H9 (cell line): ENCODE measurements around the gene KIAA0825. TPM values are rescaled to one million over a fixed set of nuclear protein-coding genes. Genes with fewer than 3 reads are reported as not detected.
A peak's percentile ranks its signal among the peaks of the same experiment; 100 is the strongest.

Experiments used
- DNase-seq: peaks from one replicate; pipeline ENCODE4 v3.0.0-alpha.2; 2017
- H2AFZ ChIP-seq: one replicate; pipeline ENCODE4 v1.6.1; 2013; ENCODE audit warnings: mild to moderate bottlenecking, low read length, control low read depth, moderate library complexity
- H2AK5ac ChIP-seq: 2 replicates; pipeline ENCODE4 v1.6.1; 2013; ENCODE audit warnings: low read length, control low read depth, mixed read lengths; ENCODE audit not compliant: insufficient read length
- H2BK120ac ChIP-seq: one replicate; pipeline ENCODE4 v1.6.1; 2013; ENCODE audit warnings: low read depth, mild to moderate bottlenecking, low read length, control low read depth, inconsistent platforms; ENCODE audit not compliant: poor library complexity, severe bottlenecking
- H2BK12ac ChIP-seq: 2 replicates; pipeline ENCODE4 v1.6.1; 2013; ENCODE audit warnings: low read length, control low read depth, mixed read lengths, low read depth; ENCODE audit not compliant: insufficient read length
- H2BK15ac ChIP-seq: 2 replicates; pipeline ENCODE4 v1.6.1; 2013; ENCODE audit warnings: low read depth, low read length, control low read depth
- H2BK20ac ChIP-seq: one replicate; pipeline ENCODE4 v1.6.1; 2013; ENCODE audit warnings: low read depth, mild to moderate bottlenecking, low read length, control low read depth, inconsistent platforms; ENCODE audit not compliant: poor library complexity, severe bottlenecking
- H2BK5ac ChIP-seq: 2 replicates; pipeline ENCODE4 v1.6.1; 2013; ENCODE audit warnings: low read length, control low read depth, mixed read lengths; ENCODE audit not compliant: insufficient read length
- H3K14ac ChIP-seq: 2 replicates; pipeline ENCODE4 v1.6.1; 2013; ENCODE audit warnings: low read length, control low read depth; ENCODE audit not compliant: insufficient read depth
- H3K18ac ChIP-seq: 2 replicates; pipeline ENCODE4 v1.6.1; 2013; ENCODE audit warnings: low read depth, mild to moderate bottlenecking, mixed read lengths, low read length, control low read depth; ENCODE audit not compliant: insufficient read length
- H3K23ac ChIP-seq: 2 replicates; pipeline ENCODE4 v1.6.1; 2013; ENCODE audit warnings: low read length, control low read depth, mixed read lengths, low read depth; ENCODE audit not compliant: insufficient read length
- H3K23me2 ChIP-seq: 2 replicates; pipeline ENCODE4 v1.6.1; 2013; ENCODE audit warnings: low read depth, mild to moderate bottlenecking, mixed read lengths, low read length, control low read depth; ENCODE audit not compliant: insufficient read length, poor library complexity, severe bottlenecking
- H3K27ac ChIP-seq: 2 replicates; pipeline ENCODE4 v1.5.1; 2013; ENCODE audit warnings: low read length, control low read depth, mixed read lengths, low read depth; ENCODE audit not compliant: insufficient read length
- H3K27me3 ChIP-seq: 2 replicates; pipeline ENCODE4 v1.6.1; 2013; ENCODE audit warnings: low read length, control low read depth, inconsistent platforms; ENCODE audit not compliant: insufficient read depth
- H3K4ac ChIP-seq: 2 replicates; pipeline ENCODE4 v1.6.1; 2013; ENCODE audit warnings: low read depth, mild to moderate bottlenecking, control low read depth, inconsistent platforms, low read length, moderate library complexity
- H3K4me1 ChIP-seq: 2 replicates; pipeline ENCODE4 v1.6.1; 2013; ENCODE audit warnings: low read length, control low read depth, inconsistent platforms; ENCODE audit not compliant: insufficient read depth
- H3K4me2 ChIP-seq: 2 replicates; pipeline ENCODE4 v1.6.1; 2013; ENCODE audit warnings: low read length, control low read depth, mixed read lengths; ENCODE audit not compliant: insufficient read length, insufficient read depth
- H3K56ac ChIP-seq: 2 replicates; pipeline ENCODE4 v1.6.1; 2013; ENCODE audit warnings: low read depth, mild to moderate bottlenecking, mixed read lengths, low read length, control low read depth; ENCODE audit not compliant: insufficient read length
- H3K79me1 ChIP-seq: 2 replicates; pipeline ENCODE4 v1.6.1; 2013; ENCODE audit warnings: low read depth, mild to moderate bottlenecking, moderate library complexity, low read length, control low read depth, inconsistent platforms; ENCODE audit not compliant: insufficient read depth, poor library complexity, severe bottlenecking
- H3K79me2 ChIP-seq: 2 replicates; pipeline ENCODE4 v1.6.1; 2013; ENCODE audit warnings: low read length, control low read depth, inconsistent platforms; ENCODE audit not compliant: insufficient read depth
- H3K9ac ChIP-seq: 2 replicates; pipeline ENCODE4 v1.6.1; 2013; ENCODE audit warnings: low read length, control low read depth, mixed read lengths; ENCODE audit not compliant: insufficient read length; ENCODE audit errors: extremely low read depth
- H3K9me3 ChIP-seq: one replicate; pipeline ENCODE4 v1.6.1; 2013; ENCODE audit warnings: low read depth, low read length, inconsistent platforms; ENCODE audit not compliant: control insufficient read depth
- H3T11ph ChIP-seq: one replicate; pipeline ENCODE4 v1.6.1; 2013; ENCODE audit warnings: mild to moderate bottlenecking, low read length, control low read depth, inconsistent platforms
- H4K20me1 ChIP-seq: one replicate; pipeline ENCODE4 v1.6.1; 2013; ENCODE audit not compliant: control insufficient read depth, insufficient read length, insufficient read depth
- H4K5ac ChIP-seq: 2 replicates; pipeline ENCODE4 v1.6.1; 2013; ENCODE audit warnings: low read depth, mild to moderate bottlenecking, mixed read lengths, low read length, control low read depth; ENCODE audit not compliant: insufficient read length
- H4K8ac ChIP-seq: replicated peaks from 2 replicates; pipeline ENCODE4 v1.6.1; 2013; ENCODE audit warnings: low read length, control low read depth, mixed read lengths, low read depth; ENCODE audit not compliant: insufficient read length
- H4K91ac ChIP-seq: 2 replicates; pipeline ENCODE4 v1.6.1; 2013; ENCODE audit warnings: low read depth, mild to moderate bottlenecking, moderate library complexity, mixed read lengths, low read length, control low read depth; ENCODE audit not compliant: insufficient read length
- H3K27ac Mint-ChIP-seq, 3 experiments: 2 replicates in 2 of 3; 3 replicates in 1 of 3; pipeline ENCODE4 v1.8.0; 2020 to 2021; ENCODE audit warnings: mixed read lengths in 3 of 3, mild to moderate bottlenecking in 1 of 3, moderate library complexity in 1 of 3
- H3K27me3 Mint-ChIP-seq: 2 replicates; pipeline ENCODE4 v1.8.0; 2021; ENCODE audit warnings: low read depth, mild to moderate bottlenecking, moderate library complexity, mixed read lengths
- H3K36me3 Mint-ChIP-seq, 3 experiments: 2 replicates in 2 of 3; 3 replicates in 1 of 3; pipeline ENCODE4 v1.8.0; 2020 to 2021; ENCODE audit warnings: low read depth in 3 of 3, mixed read lengths in 3 of 3; ENCODE audit not compliant: insufficient read depth in 1 of 3
- H3K4me1 Mint-ChIP-seq, 2 experiments: 2 replicates each; pipeline ENCODE4 v1.8.0; 2020; ENCODE audit warnings: mixed read lengths in 2 of 2
- H3K4me3 Mint-ChIP-seq, 2 experiments: 2 replicates in 1 of 2; 3 replicates in 1 of 2; pipeline ENCODE4 v1.8.0; 2020 to 2021; ENCODE audit warnings: mild to moderate bottlenecking in 2 of 2, mixed read lengths in 2 of 2, moderate library complexity in 1 of 2
- H3K9me3 Mint-ChIP-seq, 2 experiments: 2 replicates in 1 of 2; 3 replicates in 1 of 2; pipeline ENCODE4 v1.8.0; 2020; ENCODE audit warnings: mild to moderate bottlenecking in 2 of 2, mixed read lengths in 2 of 2, moderate library complexity in 1 of 2
- CTCF ChIP-seq: fragments of 200-600 bp; sonication (generic); conservative IDR thresholded peaks from 3 replicates; pipeline ENCODE4 v1.8.0; 2021; ENCODE audit warnings: antibody characterized with exemption, mild to moderate bottlenecking
- WGBS: extraction: QIAGEN DNeasy Blood & Tissue Kit; methylation state at CpG from one replicate; pipeline ENCODE4 v1.1.7; 2013; ENCODE audit warnings: missing lambda C conversion rate, low lambda C conversion rate, mixed read lengths; ENCODE audit not compliant: insufficient read length; ENCODE audit errors: extremely low coverage; 5-methylcytosine and 5-hydroxymethylcytosine counted together
- total RNA-seq: library from RNA; stranded (reverse); gene quantifications from 2 replicates; pipeline ENCODE4 v1.2.1, GENCODE V29; 2021

KIAA0825 gene
- total RNA-seq, 1 experiment from 2014 or later = 1.8 TPM

- no peak overlapping the region for H2BK120ac ChIP-seq
- H3K14ac ChIP-seq = no peak overlapping the region
- no peak overlapping the region for H2AFZ ChIP-seq
- no peak overlapping the region for H2AK5ac ChIP-seq
- H3K18ac ChIP-seq = no peak overlapping the region
- no peak overlapping the region for H3K23ac ChIP-seq
- no peak overlapping the region for H2BK15ac ChIP-seq
- H4K8ac ChIP-seq = no peak overlapping the region
- no peak overlapping the region for H3K27ac ChIP-seq
- H3K56ac ChIP-seq = no peak overlapping the region
- peaks cover 7% of the 10 kb centered on the region; the same call in 1 of the 2 replicates for H3K4me1 ChIP-seq
- H3K9me3 ChIP-seq = no peaks in the 10 kb centered on the region
- H3K27me3 ChIP-seq = no peaks in the 10 kb centered on the region
- H3T11ph ChIP-seq = no peak overlapping the region
- Mint-ChIP-seq H3K4me1 (peaks cover 49 to 52% of the 10 kb centered on the region in 2 experiments), H3K4me3 (no peak overlapping the region), H3K27ac (peak overlapping the region in 1 of 3 experiments; percentile 59; a peak in 2 of 7 replicates), H3K36me3 (peaks cover 0 to 22% (median 14%) of the 10 kb centered on the region in 3 experiments; a peak in 3 of 7 replicates), H3K9me3 (no peaks in the 10 kb centered on the region), H3K27me3 (no peaks in the 10 kb centered on the region)
- H3K79me2 ChIP-seq = no peaks in the 10 kb centered on the region; the same call in 1 of the 2 replicates
- H3K79me1 ChIP-seq = peaks cover 8% of the 10 kb centered on the region
- no peak overlapping the region for H2BK12ac ChIP-seq
- H2BK20ac ChIP-seq = no peak overlapping the region
- H3K23me2 ChIP-seq = no peaks in the 10 kb centered on the region
- no peak for TF ChIP-seq CTCF
- DNase-seq = no peak
- no peak overlapping the region for H2BK5ac ChIP-seq
- H3K4ac ChIP-seq = no peak overlapping the region
- H4K20me1 ChIP-seq = no peaks in the 10 kb centered on the region
- H4K5ac ChIP-seq = no peak overlapping the region
- no CpG with 5 or more reads among the region's 1 CpG for WGBS
- no peak overlapping the region for H4K91ac ChIP-seq
- no peak overlapping the region for H3K9ac ChIP-seq
- H3K4me2 ChIP-seq = no peak overlapping the region
These were observed 420.4 kb downstream of the KIAA0825 start for GRCh38 chr5:94197970-94198369.
